GM12878 (cell line): ENCODE results near the gene PCID2. TPM values are rescaled to one million over a fixed set of nuclear protein-coding genes. Genes with fewer than 3 reads are reported as not detected.

Experiments used
- ASH2L ChIP-seq: fragments of 300-600, 200-600 bp; sonication (generic); IDR thresholded peaks from 2 replicates; pipeline ENCODE4 v1.6.1; 2017; ENCODE audit warnings: low read depth, mild to moderate bottlenecking, borderline replicate concordance
- BCL11A ChIP-seq: IDR thresholded peaks from 2 replicates; pipeline ENCODE4 v1.6.1; 2011; ENCODE audit warnings: low read depth, low read length
- IKZF1 ChIP-seq: fragments of 450-650 bp; conservative IDR thresholded peaks from 2 replicates; pipeline ENCODE4 v1.6.1; 2017; ENCODE audit warnings: antibody characterized with exemption, mild to moderate bottlenecking
- IRF4 ChIP-seq: IDR thresholded peaks from 2 replicates; pipeline ENCODE4 v1.6.1; 2011; ENCODE audit warnings: low read depth, low read length
- KDM1A ChIP-seq: fragments of 200-600 bp; sonication (generic); IDR thresholded peaks from 2 replicates; pipeline ENCODE4 v1.6.1; 2016; ENCODE audit warnings: borderline replicate concordance
- LARP7 ChIP-seq: fragments of 450-650 bp; IDR thresholded peaks from 2 replicates; pipeline ENCODE4 v1.6.1; 2017; ENCODE audit warnings: mild to moderate bottlenecking
- MYB ChIP-seq: fragments of 150-350 bp; IDR thresholded peaks from 2 replicates; pipeline ENCODE4 v1.6.1; 2014; ENCODE audit warnings: mild to moderate bottlenecking, low read depth, low read length, borderline replicate concordance
- NFXL1 ChIP-seq: fragments of 450-650 bp; IDR thresholded peaks from 2 replicates; pipeline ENCODE4 v1.6.1; 2017; ENCODE audit warnings: antibody characterized with exemption, mild to moderate bottlenecking, borderline replicate concordance
- SIX5 ChIP-seq: IDR thresholded peaks from 2 replicates; pipeline ENCODE4 v1.6.1; 2011; ENCODE audit warnings: mild to moderate bottlenecking, low read depth, low read length, moderate library complexity; ENCODE audit not compliant: severe bottlenecking
- STAT3 ChIP-seq: IDR thresholded peaks from 2 replicates; pipeline ENCODE4 v1.6.1; 2011; ENCODE audit warnings: low read depth, low read length, improper control_type of control experiment
- SUPT20H ChIP-seq: IDR thresholded peaks from 2 replicates; pipeline ENCODE4 v1.6.1; 2011; ENCODE audit warnings: low read depth, mild to moderate bottlenecking, low read length, moderate library complexity, borderline replicate concordance; ENCODE audit not compliant: control insufficient read depth
- TBL1XR1 ChIP-seq: IDR thresholded peaks from 2 replicates; pipeline ENCODE4 v1.6.1; 2012; ENCODE audit warnings: low read depth, low read length, improper control_type of control experiment
- polyA plus RNA-seq, 11 experiments: library from polyadenylated mRNA; depleted of rRNA in 4 of 11; unstranded in 6 of 11; stranded (reverse) in 5 of 11; fragments of >200 nt; fragmentation: Nextera tagmentation in 4 of 11; fragmentation: Illumina TruSeq in 1 of 11; extraction: Ambion mirVana in 4 of 11; extraction: Trizol in 1 of 11; gene quantifications; 1 replicate in 1 of 11; 2 replicates in 10 of 11; pipeline versions ENCODE4 v1.2.1 to v1.2.3, GENCODE V29; 2011 to 2016; ENCODE audit warnings: inconsistent platforms in 2 of 11, missing spikeins in 2 of 11, low read depth in 1 of 11
- total RNA-seq, 4 experiments: library from RNA; depleted of rRNA in 3 of 4; stranded (reverse); fragments of >200 nt in 3 of 4; fragmentation: Illumina TruSeq in 1 of 4; extraction: Trizol in 1 of 4; gene quantifications; 2 replicates each; pipeline versions ENCODE4 v1.2.1 to v1.2.3, GENCODE V29; 2013 to 2021
- TF ChIP-seq, protein P1 (sequence below): fragments of 150-350 bp; IDR thresholded peaks from 2 replicates; pipeline ENCODE4 v1.6.1; 2016; ENCODE audit warnings: low read depth, low read length
- TF ChIP-seq, protein P2 (sequence below): fragments of 150-350 bp; IDR thresholded peaks from 2 replicates; pipeline ENCODE4 v1.6.1; 2014; ENCODE audit warnings: mild to moderate bottlenecking, low read depth, low read length
- TF ChIP-seq, protein P3 (sequence below): fragments of 450-650 bp; formaldehyde crosslinking; IDR thresholded peaks from 2 replicates; pipeline ENCODE4 v1.4.0; 2022; ENCODE audit warnings: mild to moderate bottlenecking, moderate library complexity
- TF ChIP-seq, protein P4 (sequence below): IDR thresholded peaks from 2 replicates; pipeline ENCODE4 v1.6.1; 2011; ENCODE audit warnings: mild to moderate bottlenecking, low read depth, low read length, moderate library complexity; ENCODE audit not compliant: insufficient replicate concordance
- TF ChIP-seq, protein P5 (sequence below): IDR thresholded peaks from 2 replicates; pipeline ENCODE4 v1.6.1; 2012; ENCODE audit warnings: low read depth, low read length, improper control_type of control experiment

Gene PCID2
- total and polyA plus RNA-seq, 10 of the 15 experiments (the other 5 are each of a cell fraction or from before 2014, with no cell fraction given) = 37.0 to 98.1 (median 58.3) TPM

DNA sequence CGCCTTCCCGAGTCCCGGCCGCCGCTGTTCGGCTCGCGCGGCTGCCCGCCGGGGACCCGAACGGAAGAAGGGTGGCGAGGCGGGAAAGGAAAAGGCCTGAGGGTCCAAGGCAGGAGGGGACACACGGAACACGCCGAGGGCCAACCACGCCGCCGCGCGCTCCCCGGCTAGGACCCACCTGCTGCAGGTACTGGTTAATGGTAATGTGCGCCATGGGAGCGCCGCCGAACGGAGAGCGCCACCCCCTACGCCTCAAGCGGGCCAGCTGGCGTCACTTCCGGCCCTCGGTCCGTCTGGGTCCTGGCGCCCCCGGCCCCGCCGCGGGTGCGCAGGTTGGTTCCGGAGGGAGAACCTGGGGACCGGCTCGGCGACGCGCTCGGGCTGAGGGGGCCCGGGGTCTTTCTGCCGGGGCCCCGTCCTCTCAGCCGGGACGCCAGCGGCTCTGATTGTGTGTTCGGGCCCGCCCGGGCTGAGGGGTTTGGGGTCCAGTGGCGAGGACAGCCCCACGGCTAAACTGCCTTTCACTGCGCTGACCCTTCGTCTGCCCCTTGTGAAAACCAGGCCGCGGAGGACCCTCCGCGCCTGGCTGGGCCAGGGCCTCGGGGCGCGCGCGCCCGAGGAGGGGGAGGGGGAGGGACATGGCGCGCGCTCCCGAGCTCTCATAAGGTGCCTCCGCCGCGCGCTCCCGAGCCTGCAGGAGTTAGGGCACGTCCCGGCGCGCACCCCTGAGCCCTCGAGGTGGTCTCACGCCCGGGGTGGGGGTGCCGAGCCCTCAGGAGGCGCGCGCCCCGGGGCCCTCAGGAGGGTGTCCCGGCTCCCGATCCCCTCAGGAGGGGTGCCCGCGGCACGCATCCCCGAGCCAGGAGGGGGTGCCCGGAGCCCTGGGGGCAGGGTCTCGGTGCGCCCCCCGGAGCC lies at the start of gene PCID2 (continued):
- TF ChIP-seq, protein P1, sequence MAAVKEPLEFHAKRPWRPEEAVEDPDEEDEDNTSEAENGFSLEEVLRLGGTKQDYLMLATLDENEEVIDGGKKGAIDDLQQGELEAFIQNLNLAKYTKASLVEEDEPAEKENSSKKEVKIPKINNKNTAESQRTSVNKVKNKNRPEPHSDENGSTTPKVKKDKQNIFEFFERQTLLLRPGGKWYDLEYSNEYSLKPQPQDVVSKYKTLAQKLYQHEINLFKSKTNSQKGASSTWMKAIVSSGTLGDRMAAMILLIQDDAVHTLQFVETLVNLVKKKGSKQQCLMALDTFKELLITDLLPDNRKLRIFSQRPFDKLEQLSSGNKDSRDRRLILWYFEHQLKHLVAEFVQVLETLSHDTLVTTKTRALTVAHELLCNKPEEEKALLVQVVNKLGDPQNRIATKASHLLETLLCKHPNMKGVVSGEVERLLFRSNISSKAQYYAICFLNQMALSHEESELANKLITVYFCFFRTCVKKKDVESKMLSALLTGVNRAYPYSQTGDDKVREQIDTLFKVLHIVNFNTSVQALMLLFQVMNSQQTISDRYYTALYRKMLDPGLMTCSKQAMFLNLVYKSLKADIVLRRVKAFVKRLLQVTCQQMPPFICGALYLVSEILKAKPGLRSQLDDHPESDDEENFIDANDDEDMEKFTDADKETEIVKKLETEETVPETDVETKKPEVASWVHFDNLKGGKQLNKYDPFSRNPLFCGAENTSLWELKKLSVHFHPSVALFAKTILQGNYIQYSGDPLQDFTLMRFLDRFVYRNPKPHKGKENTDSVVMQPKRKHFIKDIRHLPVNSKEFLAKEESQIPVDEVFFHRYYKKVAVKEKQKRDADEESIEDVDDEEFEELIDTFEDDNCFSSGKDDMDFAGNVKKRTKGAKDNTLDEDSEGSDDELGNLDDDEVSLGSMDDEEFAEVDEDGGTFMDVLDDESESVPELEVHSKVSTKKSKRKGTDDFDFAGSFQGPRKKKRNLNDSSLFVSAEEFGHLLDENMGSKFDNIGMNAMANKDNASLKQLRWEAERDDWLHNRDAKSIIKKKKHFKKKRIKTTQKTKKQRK = no peak
- TF ChIP-seq, protein P2, sequence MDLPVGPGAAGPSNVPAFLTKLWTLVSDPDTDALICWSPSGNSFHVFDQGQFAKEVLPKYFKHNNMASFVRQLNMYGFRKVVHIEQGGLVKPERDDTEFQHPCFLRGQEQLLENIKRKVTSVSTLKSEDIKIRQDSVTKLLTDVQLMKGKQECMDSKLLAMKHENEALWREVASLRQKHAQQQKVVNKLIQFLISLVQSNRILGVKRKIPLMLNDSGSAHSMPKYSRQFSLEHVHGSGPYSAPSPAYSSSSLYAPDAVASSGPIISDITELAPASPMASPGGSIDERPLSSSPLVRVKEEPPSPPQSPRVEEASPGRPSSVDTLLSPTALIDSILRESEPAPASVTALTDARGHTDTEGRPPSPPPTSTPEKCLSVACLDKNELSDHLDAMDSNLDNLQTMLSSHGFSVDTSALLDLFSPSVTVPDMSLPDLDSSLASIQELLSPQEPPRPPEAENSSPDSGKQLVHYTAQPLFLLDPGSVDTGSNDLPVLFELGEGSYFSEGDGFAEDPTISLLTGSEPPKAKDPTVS = peak; percentile 77; the same call in 1 of the 2 replicates
- no peak for TF ChIP-seq STAT3
- no peak for TF ChIP-seq SUPT20H
- TF ChIP-seq LARP7 = peak; percentile 74; the same call in 1 of the 2 replicates
- TF ChIP-seq MYB = no peak
- peak; percentile 80 for TF ChIP-seq SIX5
- TF ChIP-seq NFXL1 = no peak
- TF ChIP-seq BCL11A = no peak
- TF ChIP-seq, protein P3, sequence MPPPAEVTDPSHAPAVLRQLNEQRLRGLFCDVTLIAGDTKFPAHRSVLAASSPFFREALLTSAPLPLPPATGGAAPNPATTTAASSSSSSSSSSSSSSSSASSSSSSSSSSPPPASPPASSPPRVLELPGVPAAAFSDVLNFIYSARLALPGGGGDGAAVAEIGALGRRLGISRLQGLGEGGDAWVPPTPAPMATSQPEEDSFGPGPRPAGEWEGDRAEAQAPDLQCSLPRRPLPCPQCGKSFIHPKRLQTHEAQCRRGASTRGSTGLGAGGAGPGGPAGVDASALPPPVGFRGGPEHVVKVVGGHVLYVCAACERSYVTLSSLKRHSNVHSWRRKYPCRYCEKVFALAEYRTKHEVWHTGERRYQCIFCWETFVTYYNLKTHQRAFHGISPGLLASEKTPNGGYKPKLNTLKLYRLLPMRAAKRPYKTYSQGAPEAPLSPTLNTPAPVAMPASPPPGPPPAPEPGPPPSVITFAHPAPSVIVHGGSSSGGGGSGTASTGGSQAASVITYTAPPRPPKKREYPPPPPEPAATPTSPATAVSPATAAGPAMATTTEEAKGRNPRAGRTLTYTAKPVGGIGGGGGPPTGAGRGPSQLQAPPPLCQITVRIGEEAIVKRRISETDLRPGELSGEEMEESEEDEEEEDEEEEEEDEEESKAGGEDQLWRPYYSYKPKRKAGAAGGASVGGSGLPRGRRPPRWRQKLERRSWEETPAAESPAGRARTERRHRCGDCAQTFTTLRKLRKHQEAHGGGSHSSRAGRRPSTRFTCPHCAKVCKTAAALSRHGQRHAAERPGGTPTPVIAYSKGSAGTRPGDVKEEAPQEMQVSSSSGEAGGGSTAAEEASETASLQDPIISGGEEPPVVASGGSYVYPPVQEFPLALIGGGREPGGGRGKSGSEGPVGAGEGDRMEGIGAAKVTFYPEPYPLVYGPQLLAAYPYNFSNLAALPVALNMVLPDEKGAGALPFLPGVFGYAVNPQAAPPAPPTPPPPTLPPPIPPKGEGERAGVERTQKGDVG (CRISPR knock-in tag) = no peak
- peak; percentile 91 for TF ChIP-seq IKZF1
- TF ChIP-seq, protein P4, sequence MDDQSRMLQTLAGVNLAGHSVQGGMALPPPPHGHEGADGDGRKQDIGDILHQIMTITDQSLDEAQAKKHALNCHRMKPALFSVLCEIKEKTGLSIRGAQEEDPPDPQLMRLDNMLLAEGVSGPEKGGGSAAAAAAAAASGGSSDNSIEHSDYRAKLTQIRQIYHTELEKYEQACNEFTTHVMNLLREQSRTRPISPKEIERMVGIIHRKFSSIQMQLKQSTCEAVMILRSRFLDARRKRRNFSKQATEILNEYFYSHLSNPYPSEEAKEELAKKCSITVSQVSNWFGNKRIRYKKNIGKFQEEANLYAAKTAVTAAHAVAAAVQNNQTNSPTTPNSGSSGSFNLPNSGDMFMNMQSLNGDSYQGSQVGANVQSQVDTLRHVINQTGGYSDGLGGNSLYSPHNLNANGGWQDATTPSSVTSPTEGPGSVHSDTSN = no peak
- TF ChIP-seq IRF4 = 0 out of 2 replicates have a peak, but pooled peaks have one; percentile 43
- TF ChIP-seq ASH2L = peak; percentile 80; the same call in 1 of the 2 replicates
- TF ChIP-seq TBL1XR1 = peak; percentile 74
- TF ChIP-seq, protein P5, sequence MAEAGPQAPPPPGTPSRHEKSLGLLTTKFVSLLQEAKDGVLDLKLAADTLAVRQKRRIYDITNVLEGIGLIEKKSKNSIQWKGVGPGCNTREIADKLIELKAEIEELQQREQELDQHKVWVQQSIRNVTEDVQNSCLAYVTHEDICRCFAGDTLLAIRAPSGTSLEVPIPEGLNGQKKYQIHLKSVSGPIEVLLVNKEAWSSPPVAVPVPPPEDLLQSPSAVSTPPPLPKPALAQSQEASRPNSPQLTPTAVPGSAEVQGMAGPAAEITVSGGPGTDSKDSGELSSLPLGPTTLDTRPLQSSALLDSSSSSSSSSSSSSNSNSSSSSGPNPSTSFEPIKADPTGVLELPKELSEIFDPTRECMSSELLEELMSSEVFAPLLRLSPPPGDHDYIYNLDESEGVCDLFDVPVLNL = no peak
- TF ChIP-seq KDM1A = no peak
